ENCODE results near the gene VPS37C. TPM values are rescaled to one million over a fixed set of nuclear protein-coding genes. Genes with fewer than 3 reads are reported as not detected.

The VPS37C gene
- polyA plus RNA-seq, 1 of the 3 experiments (the other 2 are of a cell fraction) = 15.2 TPM

DNA sequence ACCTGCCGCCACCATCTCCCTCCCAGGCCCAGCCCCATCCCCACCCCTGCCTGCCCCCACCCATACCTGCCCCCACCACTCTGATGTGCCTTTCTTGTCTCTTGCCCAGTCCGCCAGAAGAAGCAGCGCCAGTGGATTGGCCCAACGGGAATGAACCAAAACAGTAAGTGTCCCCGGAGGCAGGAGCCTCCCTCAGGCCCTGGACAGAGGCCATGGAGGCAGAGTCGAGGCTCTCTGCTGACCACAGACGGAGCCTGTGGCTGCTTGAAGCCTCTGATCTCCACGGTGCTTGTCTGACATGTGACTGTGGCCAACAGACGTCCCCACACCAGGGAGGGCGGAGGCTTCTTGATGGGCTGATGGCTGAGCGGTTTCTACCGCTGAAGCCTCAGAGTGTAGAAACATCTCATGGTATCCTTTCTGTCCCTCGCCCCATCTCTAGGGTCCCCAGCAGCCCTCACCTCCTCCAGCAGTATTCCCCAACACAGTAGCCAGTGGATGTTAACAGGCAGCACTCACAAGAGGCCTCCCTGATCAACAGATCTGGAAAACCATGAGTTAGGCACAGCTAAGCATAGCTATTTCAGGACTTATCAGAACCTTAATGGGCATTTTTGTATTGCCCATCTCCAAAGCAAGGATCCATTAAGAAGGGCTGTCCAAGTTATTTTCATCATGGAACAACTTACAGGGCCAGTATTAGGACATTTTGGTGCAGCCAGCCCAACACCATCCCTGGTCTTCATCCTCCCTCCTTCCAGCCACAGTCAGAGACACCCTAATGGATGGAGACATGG, 37.3 kb downstream of the VPS37C start:
- H3K27me3 ChIP-seq (ENCODE audit: insufficient read depth) = no peaks in the 10 kb centered on the region
- H3K4me1 ChIP-seq (ENCODE audit: control insufficient read depth in 1 of 2, insufficient read depth in 2 of 2, low read depth in 1 of 2, low read length in 1 of 2) = peaks cover 0 to 59% of the 10 kb centered on the region in 2 experiments; a peak in 2 of 4 replicates
- H3F3A ChIP-seq (replicated peaks; ENCODE audit: insufficient read depth) = no peaks in the 10 kb centered on the region
- H3K4me3 ChIP-seq (ENCODE audit: low read depth in 2 of 2, low read length in 1 of 2) = no peak overlapping the region
- 81% methylated on average over 11 of the region's 13 CpGs for WGBS (ENCODE audit: low lambda C conversion rate)
- no peak for DNase-seq
- no peak overlapping the region for H3K4me2 ChIP-seq
- H3K79me2 ChIP-seq (ENCODE audit: insufficient read depth) = no peaks in the 10 kb centered on the region
- no peaks in the 10 kb centered on the region for H3K9me3 ChIP-seq
- no peak overlapping the region for H2AFZ ChIP-seq (ENCODE audit: low read depth)
- CTCF ChIA-PET = interaction anchor here (0.9 kb wide), 1 partner anchor 63 kb away, joined by 4 read pairs; no protein-coding TSS in a partner anchor
- TF ChIP-seq, protein P1, sequence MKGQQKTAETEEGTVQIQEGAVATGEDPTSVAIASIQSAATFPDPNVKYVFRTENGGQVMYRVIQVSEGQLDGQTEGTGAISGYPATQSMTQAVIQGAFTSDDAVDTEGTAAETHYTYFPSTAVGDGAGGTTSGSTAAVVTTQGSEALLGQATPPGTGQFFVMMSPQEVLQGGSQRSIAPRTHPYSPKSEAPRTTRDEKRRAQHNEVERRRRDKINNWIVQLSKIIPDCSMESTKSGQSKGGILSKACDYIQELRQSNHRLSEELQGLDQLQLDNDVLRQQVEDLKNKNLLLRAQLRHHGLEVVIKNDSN (IDR thresholded peaks at IDR 0.05; ENCODE audit: borderline replicate concordance, low read depth) = no peak
- TF ChIP-seq NRF1 (IDR thresholded peaks at IDR 0.05; ENCODE audit: low read depth, low read length) (no peak), FOSL2 (IDR thresholded peaks at IDR 0.05; ENCODE audit: borderline replicate concordance, low read depth) (no peak), RXRA (IDR thresholded peaks at IDR 0.05; ENCODE audit: borderline replicate concordance, low read depth) (no peak), GATA2 (CRISPR knock-in tag; IDR thresholded peaks at IDR 0.05) (no peak), JUND (IDR thresholded peaks at IDR 0.05) (no peak), RFX5 (IDR thresholded peaks at IDR 0.05; ENCODE audit: low read length) (no peak)
- TF ChIP-seq, protein P2, sequence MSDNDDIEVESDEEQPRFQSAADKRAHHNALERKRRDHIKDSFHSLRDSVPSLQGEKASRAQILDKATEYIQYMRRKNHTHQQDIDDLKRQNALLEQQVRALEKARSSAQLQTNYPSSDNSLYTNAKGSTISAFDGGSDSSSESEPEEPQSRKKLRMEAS (IDR thresholded peaks at IDR 0.05; ENCODE audit: low read depth) = no peak
- no peak overlapping the region for H3K9ac ChIP-seq
- no peaks in the 10 kb centered on the region for H3K9me2 ChIP-seq
- POLR2A ChIA-PET = no interaction called here
- H4K20me1 ChIP-seq (ENCODE audit: insufficient read depth) = no peaks in the 10 kb centered on the region
- no peak overlapping the region for H3K27ac ChIP-seq (ENCODE audit: low read depth in 2 of 2, low read length in 1 of 2)
- no peaks in the 10 kb centered on the region for H3K36me3 ChIP-seq (replicated peaks in 1 of 2; ENCODE audit: control insufficient read depth in 1 of 2, insufficient read depth in 2 of 2, low read length in 1 of 2)

DNA sequence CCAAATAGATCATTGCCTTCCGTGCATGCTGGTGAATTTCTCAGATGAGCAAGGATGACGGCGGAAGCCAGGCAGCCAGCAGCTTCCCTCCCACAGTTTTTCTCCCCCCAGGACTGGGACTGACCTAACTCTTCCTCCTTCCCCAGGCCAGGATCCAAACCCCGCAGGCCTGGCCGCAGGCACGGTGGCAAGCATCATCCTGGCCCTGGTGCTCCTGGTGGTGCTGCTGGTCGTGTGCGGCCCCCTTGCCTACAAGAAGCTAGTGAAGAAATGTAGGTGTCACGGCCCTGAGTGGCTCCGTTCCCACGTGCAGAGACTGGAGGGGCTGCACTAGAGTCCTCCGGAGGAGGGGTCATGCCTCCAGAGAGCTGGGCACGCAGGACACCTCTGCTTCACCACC, 38.5 kb downstream of the VPS37C start:
- Histone ChIP-seq H3K36me3 (replicated peaks in 1 of 2; ENCODE audit: control insufficient read depth in 1 of 2, insufficient read depth in 2 of 2, low read length in 1 of 2) (no peaks in the 10 kb centered on the region), H3K79me2 (ENCODE audit: insufficient read depth) (no peaks in the 10 kb centered on the region), H3K4me2 (no peak overlapping the region), H3K27me3 (ENCODE audit: insufficient read depth) (no peaks in the 10 kb centered on the region), H3F3A (replicated peaks; ENCODE audit: insufficient read depth) (no peaks in the 10 kb centered on the region), H3K9ac (no peak overlapping the region), H3K9me3 (no peaks in the 10 kb centered on the region), H3K4me3 (ENCODE audit: low read depth in 2 of 2, low read length in 1 of 2) (no peak overlapping the region), H3K9me2 (no peaks in the 10 kb centered on the region), H2AFZ (ENCODE audit: low read depth) (no peak overlapping the region), H3K4me1 (ENCODE audit: control insufficient read depth in 1 of 2, insufficient read depth in 2 of 2, low read depth in 1 of 2, low read length in 1 of 2) (peaks cover 0 to 56% of the 10 kb centered on the region in 2 experiments; a peak in 2 of 4 replicates), H3K27ac (ENCODE audit: low read depth in 2 of 2, low read length in 1 of 2) (no peak overlapping the region), H4K20me1 (ENCODE audit: insufficient read depth) (no peaks in the 10 kb centered on the region)
- ChIA-PET POLR2A (no interaction called here), CTCF (interaction anchor here (1.2 to 1.5 kb wide), 2 partner anchors 51 to 152 kb away, joined by 3 to 4 read pairs; no protein-coding TSS in a partner anchor)
- TF ChIP-seq, protein P3, sequence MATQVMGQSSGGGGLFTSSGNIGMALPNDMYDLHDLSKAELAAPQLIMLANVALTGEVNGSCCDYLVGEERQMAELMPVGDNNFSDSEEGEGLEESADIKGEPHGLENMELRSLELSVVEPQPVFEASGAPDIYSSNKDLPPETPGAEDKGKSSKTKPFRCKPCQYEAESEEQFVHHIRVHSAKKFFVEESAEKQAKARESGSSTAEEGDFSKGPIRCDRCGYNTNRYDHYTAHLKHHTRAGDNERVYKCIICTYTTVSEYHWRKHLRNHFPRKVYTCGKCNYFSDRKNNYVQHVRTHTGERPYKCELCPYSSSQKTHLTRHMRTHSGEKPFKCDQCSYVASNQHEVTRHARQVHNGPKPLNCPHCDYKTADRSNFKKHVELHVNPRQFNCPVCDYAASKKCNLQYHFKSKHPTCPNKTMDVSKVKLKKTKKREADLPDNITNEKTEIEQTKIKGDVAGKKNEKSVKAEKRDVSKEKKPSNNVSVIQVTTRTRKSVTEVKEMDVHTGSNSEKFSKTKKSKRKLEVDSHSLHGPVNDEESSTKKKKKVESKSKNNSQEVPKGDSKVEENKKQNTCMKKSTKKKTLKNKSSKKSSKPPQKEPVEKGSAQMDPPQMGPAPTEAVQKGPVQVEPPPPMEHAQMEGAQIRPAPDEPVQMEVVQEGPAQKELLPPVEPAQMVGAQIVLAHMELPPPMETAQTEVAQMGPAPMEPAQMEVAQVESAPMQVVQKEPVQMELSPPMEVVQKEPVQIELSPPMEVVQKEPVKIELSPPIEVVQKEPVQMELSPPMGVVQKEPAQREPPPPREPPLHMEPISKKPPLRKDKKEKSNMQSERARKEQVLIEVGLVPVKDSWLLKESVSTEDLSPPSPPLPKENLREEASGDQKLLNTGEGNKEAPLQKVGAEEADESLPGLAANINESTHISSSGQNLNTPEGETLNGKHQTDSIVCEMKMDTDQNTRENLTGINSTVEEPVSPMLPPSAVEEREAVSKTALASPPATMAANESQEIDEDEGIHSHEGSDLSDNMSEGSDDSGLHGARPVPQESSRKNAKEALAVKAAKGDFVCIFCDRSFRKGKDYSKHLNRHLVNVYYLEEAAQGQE (IDR thresholded peaks at IDR 0.05; ENCODE audit: low read depth, low read length) = no peak
- TF ChIP-seq TAF1 (IDR thresholded peaks at IDR 0.05; ENCODE audit: borderline replicate concordance, low read depth, low read length) (no peak), FOSL2 (IDR thresholded peaks at IDR 0.05; ENCODE audit: borderline replicate concordance, low read depth) (no peak), GATA2 (CRISPR knock-in tag; IDR thresholded peaks at IDR 0.05) (no peak), YY1 (IDR thresholded peaks at IDR 0.05; ENCODE audit: low read depth) (no peak), NFIC (IDR thresholded peaks at IDR 0.05; ENCODE audit: borderline replicate concordance) (no peak), MXI1 (IDR thresholded peaks at IDR 0.05; ENCODE audit: low read depth, low read length) (no peak), RAD21 (IDR thresholded peaks at IDR 0.05; ENCODE audit: low read length) (no peak), JUND (IDR thresholded peaks at IDR 0.05) (no peak), RFX5 (IDR thresholded peaks at IDR 0.05; ENCODE audit: low read length) (no peak), SMC3 (IDR thresholded peaks at IDR 0.05; ENCODE audit: low read depth, low read length) (no peak), EZH2phosphoT487 (IDR thresholded peaks at IDR 0.05; ENCODE audit: borderline replicate concordance, low read depth) (no peak), FOXM1 (IDR thresholded peaks at IDR 0.05; ENCODE audit: low read depth) (no peak), NRF1 (IDR thresholded peaks at IDR 0.05; ENCODE audit: low read depth, low read length) (no peak)
- TF ChIP-seq, protein P4, sequence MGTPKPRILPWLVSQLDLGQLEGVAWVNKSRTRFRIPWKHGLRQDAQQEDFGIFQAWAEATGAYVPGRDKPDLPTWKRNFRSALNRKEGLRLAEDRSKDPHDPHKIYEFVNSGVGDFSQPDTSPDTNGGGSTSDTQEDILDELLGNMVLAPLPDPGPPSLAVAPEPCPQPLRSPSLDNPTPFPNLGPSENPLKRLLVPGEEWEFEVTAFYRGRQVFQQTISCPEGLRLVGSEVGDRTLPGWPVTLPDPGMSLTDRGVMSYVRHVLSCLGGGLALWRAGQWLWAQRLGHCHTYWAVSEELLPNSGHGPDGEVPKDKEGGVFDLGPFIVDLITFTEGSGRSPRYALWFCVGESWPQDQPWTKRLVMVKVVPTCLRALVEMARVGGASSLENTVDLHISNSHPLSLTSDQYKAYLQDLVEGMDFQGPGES (IDR thresholded peaks at IDR 0.05; ENCODE audit: low read depth, low read length) = no peak
- TF ChIP-seq, protein P5, sequence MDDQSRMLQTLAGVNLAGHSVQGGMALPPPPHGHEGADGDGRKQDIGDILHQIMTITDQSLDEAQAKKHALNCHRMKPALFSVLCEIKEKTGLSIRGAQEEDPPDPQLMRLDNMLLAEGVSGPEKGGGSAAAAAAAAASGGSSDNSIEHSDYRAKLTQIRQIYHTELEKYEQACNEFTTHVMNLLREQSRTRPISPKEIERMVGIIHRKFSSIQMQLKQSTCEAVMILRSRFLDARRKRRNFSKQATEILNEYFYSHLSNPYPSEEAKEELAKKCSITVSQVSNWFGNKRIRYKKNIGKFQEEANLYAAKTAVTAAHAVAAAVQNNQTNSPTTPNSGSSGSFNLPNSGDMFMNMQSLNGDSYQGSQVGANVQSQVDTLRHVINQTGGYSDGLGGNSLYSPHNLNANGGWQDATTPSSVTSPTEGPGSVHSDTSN (IDR thresholded peaks at IDR 0.05) = no peak
- DNase-seq = no peak
- WGBS (ENCODE audit: low lambda C conversion rate) = 94% methylated on average over 9 of the region's 13 CpGs
